ENCODE results near the gene PPIF.

PPIF gene

DNA sequence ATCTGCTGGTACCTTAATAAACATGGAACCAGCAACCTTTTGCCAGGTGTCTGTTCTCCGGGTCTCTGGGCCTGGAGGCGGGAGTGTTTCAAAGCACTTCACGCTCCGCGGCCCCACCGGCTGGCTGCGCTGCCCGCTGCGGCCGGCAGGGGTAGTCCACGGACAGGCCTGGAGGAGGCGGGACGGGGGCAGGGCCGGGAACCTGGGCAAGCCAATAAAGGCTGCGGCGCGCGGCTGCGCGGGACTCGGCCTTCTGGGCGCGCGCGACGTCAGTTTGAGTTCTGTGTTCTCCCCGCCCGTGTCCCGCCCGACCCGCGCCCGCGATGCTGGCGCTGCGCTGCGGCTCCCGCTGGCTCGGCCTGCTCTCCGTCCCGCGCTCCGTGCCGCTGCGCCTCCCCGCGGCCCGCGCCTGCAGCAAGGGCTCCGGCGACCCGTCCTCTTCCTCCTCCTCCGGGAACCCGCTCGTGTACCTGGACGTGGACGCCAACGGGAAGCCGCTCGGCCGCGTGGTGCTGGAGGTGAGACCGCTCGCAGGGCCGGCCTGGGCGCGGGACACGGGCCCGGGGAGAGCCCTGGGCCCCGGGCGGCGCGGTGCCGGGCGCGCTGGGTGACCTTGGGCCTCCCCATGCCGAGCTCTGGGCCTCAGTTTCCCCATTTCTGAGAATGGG lies at the start of gene PPIF:
Gene PPIF, plus strand, starts transcription at position 244 of the 668 bp plus-strand sequence. Its CDS starts 80 bp downstream, at position 324.
- Histone ChIP-seq H3K4me1 (ENCODE audit: insufficient read depth, low read length) (peaks cover 18% of the 10 kb centered on the region), H3K27me3 (ENCODE audit: insufficient read depth, low read length) (no peaks in the 10 kb centered on the region), H3K36me3 (ENCODE audit: insufficient read depth, low read length) (peaks cover 35% of the 10 kb centered on the region), H3K4me3 (ENCODE audit: low read length) (peak within 1 kb of the TSS; percentile 72), H2AFZ (ENCODE audit: low read depth, low read length) (peak within 1 kb of the TSS; percentile 80), H3K9me3 (ENCODE audit: low read length) (no peaks in the 10 kb centered on the region)

DNA sequence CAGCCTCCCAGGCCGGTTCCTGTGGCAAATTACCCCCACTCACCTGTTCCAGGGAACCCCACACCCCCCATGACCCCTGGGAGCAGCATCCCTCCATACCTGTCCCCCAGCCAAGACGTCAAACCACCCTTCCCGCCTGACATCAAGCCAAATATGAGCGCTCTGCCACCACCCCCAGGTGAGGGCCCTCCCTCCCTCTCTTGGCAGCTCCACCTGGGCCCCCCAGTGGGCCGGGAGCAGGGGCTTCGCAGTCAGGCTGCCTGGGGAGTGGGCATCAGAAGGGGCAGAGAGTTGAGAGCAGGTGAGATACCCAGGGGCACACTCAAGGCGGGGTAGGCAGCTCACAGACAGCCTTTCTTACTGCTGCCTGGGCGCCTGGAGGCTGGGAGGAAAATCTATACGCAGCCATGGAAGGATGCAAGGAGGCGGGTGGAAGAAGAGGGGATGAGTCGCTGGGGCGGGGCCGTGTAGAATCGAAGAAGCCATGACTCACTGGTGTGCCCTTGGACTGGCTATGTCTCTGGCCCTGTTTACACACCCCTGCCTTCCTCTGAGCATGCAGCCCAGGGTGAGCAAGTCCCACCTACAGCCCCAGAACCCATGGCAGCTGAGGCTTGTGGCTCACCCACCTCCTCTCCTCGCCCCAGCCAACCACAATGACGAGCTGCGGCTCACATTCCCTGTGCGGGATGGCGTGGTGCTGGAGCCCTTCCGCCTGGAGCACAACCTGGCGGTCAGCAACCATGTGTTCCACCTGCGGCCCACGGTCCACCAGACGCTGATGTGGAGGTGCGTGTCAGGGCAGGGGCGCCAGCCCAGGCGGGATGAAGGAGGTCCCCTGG lies 48.6 kb upstream of the PPIF start:
- H3K36me3 ChIP-seq (ENCODE audit: insufficient read depth, low read length): peaks cover 94% of the 10 kb centered on the region
- no peak overlapping the region for H3K4me3 ChIP-seq (ENCODE audit: low read length)
- H3K9me3 ChIP-seq (ENCODE audit: low read length): no peaks in the 10 kb centered on the region
- no peak overlapping the region for H2AFZ ChIP-seq (ENCODE audit: low read depth, low read length)
- no peaks in the 10 kb centered on the region for H3K27me3 ChIP-seq (ENCODE audit: insufficient read depth, low read length)
- no peaks in the 10 kb centered on the region for H3K4me1 ChIP-seq (ENCODE audit: insufficient read depth, low read length)

DNA sequence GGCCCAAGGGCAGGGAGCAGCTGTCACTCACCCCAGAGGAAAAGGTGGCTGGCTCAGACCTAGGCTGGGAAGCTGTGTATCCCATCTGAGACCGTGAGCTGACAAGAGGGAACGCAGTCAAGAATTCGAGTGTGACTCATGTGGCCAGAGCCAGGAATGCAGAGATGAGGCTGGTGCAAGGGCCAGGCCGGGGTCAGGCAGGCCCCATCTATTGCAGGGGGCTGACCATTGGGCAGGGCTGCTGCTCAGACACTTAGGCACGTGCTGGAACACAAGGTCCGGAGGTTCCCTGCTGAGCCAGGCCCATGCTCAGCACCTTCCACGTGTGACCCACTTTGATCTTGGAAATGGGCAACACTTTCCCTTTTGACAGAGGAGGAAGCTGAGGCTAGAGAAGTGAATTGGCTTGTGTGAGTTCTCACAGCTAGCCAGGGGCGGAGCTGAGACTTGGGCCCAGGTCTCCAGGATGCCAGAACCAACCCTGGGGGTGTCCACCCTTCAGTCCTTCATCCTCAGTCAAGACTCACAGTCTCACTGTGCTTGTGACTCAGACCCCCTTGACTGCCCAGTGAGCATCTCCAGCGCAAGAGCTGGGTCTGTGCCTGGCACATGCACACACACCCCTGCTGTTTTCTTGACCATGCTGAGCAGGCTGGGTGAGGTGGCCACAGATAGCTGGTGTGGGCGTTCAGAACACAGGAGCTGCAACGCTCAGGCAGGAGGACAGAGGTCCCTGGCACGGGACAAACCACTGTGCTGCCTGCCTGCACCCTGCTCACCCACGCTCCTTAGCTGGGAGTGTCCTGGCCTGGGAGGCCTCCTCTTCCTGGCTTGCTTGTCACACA lies 47.6 kb upstream of the PPIF start:
- Histone ChIP-seq H2AFZ (ENCODE audit: low read depth, low read length) (no peak overlapping the region), H3K4me3 (ENCODE audit: low read length) (no peak overlapping the region), H3K27me3 (ENCODE audit: insufficient read depth, low read length) (no peaks in the 10 kb centered on the region), H3K36me3 (ENCODE audit: insufficient read depth, low read length) (peaks cover 94% of the 10 kb centered on the region), H3K9me3 (ENCODE audit: low read length) (no peaks in the 10 kb centered on the region), H3K4me1 (ENCODE audit: insufficient read depth, low read length) (no peaks in the 10 kb centered on the region)

DNA sequence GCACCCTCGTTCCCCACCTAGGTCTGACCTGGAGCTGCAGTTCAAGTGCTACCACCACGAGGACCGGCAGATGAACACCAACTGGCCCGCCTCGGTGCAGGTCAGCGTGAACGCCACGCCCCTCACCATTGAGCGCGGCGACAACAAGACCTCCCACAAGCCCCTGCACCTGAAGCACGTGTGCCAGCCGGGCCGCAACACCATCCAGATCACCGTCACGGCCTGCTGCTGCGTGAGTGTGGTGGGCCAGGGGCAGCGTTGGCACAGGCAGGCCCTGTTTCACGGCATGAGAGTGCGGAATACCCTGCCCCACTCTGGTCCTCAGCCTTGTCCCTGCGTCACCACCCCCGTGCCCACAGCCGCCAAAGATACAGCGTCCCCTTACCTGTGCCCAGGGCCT lies 46.6 kb upstream of the PPIF start:
- Histone ChIP-seq H3K9me3 (ENCODE audit: low read length) (no peaks in the 10 kb centered on the region), H3K4me3 (ENCODE audit: low read length) (no peak overlapping the region), H3K27me3 (ENCODE audit: insufficient read depth, low read length) (no peaks in the 10 kb centered on the region), H2AFZ (ENCODE audit: low read depth, low read length) (no peak overlapping the region), H3K36me3 (ENCODE audit: insufficient read depth, low read length) (peaks cover 95% of the 10 kb centered on the region), H3K4me1 (ENCODE audit: insufficient read depth, low read length) (no peaks in the 10 kb centered on the region)

DNA sequence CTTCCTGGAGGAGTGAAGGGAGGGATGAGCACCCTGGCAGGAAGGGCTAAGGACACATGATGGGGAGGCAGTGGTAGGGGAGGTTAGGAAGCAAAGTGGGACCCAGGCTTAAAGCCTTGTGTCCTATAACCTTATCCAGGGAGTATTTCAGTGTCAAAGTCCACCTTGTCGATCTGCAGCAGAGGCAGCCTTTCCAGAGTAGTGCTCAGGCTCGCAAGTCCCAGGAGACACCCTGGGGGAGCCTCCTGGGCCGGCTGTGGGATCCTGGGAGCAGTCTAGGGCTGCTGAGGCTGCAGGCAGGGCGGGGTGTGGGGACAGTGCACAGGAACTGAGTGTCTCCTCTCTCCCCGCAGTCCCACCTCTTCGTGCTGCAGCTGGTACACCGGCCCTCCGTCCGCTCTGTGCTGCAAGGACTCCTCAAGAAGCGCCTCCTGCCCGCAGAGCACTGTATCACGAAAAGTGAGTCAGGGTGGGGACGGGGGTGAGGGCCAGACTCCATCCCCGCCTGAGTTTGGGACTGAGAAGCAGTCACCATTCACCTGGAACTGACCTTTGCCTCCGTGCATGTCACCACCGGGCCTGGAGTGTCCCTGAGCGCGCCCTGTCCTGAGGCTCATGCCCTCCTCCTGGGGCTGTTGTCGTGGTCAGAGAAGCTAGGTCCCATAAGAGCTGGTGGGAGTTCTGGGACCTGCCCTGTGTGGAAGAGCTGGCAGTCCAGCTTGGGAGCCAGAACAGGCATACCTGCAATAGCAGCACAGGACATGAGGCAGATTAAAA lies 45.3 kb upstream of the PPIF start:
- peaks cover 97% of the 10 kb centered on the region for H3K36me3 ChIP-seq (ENCODE audit: insufficient read depth, low read length)
- no peaks in the 10 kb centered on the region for H3K4me1 ChIP-seq (ENCODE audit: insufficient read depth, low read length)
- H3K4me3 ChIP-seq (ENCODE audit: low read length): no peak overlapping the region
- no peaks in the 10 kb centered on the region for H3K27me3 ChIP-seq (ENCODE audit: insufficient read depth, low read length)
- H2AFZ ChIP-seq (ENCODE audit: low read depth, low read length): no peak overlapping the region
- no peaks in the 10 kb centered on the region for H3K9me3 ChIP-seq (ENCODE audit: low read length)

DNA sequence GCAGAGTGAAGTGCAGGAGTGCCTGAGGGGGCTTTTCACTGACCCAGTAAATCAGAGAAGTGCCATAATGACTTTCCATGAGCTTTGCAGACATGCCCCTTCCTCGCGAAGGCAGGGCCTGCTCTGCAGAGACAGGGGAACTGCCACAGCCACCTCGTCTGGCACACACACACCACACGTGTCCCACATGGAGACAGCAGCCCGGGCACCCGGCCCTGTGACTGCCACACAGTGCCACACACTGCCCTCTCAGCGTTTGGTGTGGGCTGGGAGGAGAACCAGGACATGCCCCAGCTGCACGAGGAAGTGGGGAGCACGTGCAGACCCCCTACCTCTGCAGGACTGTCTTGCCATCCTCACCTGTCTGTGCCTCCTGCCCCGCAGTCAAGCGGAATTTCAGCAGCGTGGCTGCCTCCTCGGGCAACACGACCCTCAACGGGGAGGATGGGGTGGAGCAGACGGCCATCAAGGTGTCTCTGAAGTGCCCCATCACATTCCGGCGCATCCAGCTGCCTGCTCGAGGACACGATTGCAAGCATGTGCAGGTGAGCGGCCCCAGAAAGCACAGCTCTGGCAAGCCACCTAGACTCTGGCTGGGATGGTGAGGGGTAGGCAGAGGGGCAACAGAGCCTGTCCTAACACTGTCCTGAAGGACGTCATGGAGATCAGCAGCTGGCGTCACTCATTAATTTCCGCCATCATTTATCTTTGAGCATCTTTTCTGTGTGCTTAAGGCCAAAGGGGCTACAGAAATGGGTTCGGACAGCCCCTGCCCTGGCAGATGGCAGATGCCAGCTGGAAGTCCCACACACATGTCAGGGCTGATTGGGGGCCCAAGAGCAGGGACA lies 43.4 kb upstream of the PPIF start:
- Histone ChIP-seq H3K4me1 (ENCODE audit: insufficient read depth, low read length) (no peaks in the 10 kb centered on the region), H3K36me3 (ENCODE audit: insufficient read depth, low read length) (peaks cover 97% of the 10 kb centered on the region), H3K9me3 (ENCODE audit: low read length) (no peaks in the 10 kb centered on the region), H3K27me3 (ENCODE audit: insufficient read depth, low read length) (no peaks in the 10 kb centered on the region), H2AFZ (ENCODE audit: low read depth, low read length) (no peak overlapping the region), H3K4me3 (ENCODE audit: low read length) (no peak overlapping the region)

DNA sequence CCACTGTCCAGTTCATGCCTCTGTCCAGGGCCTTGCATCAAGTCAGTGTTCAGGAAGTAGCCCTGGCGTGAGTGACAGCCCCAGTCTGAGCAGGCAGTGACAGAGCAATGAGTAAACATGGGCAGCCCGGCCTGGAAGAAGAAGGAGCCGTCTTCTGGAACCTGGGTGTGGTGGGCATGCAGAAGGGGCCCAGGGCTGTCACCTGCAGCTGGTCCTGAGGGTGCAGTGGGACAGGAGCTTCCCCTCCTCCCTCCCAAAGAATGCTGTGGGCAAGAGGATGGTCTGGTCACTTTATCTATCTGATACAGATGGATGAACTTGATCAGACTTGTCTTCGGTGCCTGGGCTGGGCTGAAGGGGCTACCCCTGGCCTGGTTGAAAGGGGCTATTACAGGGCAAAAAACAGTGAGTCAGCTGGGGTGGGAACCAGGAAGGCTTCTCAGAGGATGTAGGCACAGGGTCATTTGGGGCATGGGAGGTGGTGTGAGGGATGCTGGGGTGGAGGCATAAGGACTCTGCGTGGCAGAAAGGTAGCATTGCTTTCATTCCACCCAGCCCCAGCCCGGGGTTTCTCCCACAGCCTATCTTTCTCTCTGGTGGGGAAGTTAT lies 42.7 kb upstream of the PPIF start:
- Histone ChIP-seq H3K36me3 (ENCODE audit: insufficient read depth, low read length) (peaks cover 97% of the 10 kb centered on the region), H3K9me3 (ENCODE audit: low read length) (no peaks in the 10 kb centered on the region), H3K4me3 (ENCODE audit: low read length) (no peak overlapping the region), H3K27me3 (ENCODE audit: insufficient read depth, low read length) (no peaks in the 10 kb centered on the region), H3K4me1 (ENCODE audit: insufficient read depth, low read length) (no peaks in the 10 kb centered on the region), H2AFZ (ENCODE audit: low read depth, low read length) (no peak overlapping the region)

DNA sequence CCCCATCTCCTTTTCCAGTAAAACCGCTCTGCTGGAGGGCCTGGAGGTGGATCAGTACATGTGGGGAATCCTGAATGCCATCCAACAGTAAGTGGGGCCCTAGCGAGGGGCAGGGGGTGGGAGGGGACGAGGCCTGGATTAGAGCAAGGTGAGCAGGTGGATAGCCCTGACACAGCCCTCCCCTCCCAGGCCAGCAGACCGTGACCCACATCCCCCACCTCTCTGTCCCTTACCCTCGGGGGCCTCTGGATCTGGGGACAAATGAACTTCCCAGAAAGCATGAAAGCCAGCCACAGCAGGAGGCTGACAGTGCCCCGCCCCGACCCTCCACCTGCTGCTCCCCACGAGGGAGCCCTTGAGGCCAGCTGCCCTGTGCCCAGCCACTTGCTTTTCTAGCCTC lies 41.8 kb upstream of the PPIF start:
- Histone ChIP-seq H3K4me3 (ENCODE audit: low read length) (no peak overlapping the region), H3K36me3 (ENCODE audit: insufficient read depth, low read length) (peaks cover 96% of the 10 kb centered on the region), H3K9me3 (ENCODE audit: low read length) (no peaks in the 10 kb centered on the region), H3K4me1 (ENCODE audit: insufficient read depth, low read length) (no peaks in the 10 kb centered on the region), H3K27me3 (ENCODE audit: insufficient read depth, low read length) (no peaks in the 10 kb centered on the region), H2AFZ (ENCODE audit: low read depth, low read length) (no peak overlapping the region)

DNA sequence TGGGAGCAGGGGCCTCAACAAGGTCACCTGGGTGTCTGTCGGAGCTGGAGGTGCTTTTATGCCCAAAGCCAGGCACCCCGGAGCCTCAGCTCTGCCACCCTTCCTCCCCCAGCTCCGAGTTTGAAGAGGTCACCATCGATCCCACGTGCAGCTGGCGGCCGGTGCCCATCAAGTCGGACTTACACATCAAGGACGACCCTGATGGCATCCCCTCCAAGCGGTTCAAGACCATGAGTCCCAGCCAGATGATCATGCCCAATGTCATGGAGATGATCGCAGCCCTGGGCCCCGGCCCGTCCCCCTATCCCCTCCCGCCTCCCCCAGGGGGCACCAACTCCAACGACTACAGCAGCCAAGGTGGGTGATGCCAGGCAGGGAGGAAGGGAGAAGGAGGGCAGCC lies 41.3 kb upstream of the PPIF start:
- peaks cover 95% of the 10 kb centered on the region for H3K36me3 ChIP-seq (ENCODE audit: insufficient read depth, low read length)
- H3K4me1 ChIP-seq (ENCODE audit: insufficient read depth, low read length): no peaks in the 10 kb centered on the region
- H3K4me3 ChIP-seq (ENCODE audit: low read length): no peak overlapping the region
- no peak overlapping the region for H2AFZ ChIP-seq (ENCODE audit: low read depth, low read length)
- no peaks in the 10 kb centered on the region for H3K27me3 ChIP-seq (ENCODE audit: insufficient read depth, low read length)
- no peaks in the 10 kb centered on the region for H3K9me3 ChIP-seq (ENCODE audit: low read length)

DNA sequence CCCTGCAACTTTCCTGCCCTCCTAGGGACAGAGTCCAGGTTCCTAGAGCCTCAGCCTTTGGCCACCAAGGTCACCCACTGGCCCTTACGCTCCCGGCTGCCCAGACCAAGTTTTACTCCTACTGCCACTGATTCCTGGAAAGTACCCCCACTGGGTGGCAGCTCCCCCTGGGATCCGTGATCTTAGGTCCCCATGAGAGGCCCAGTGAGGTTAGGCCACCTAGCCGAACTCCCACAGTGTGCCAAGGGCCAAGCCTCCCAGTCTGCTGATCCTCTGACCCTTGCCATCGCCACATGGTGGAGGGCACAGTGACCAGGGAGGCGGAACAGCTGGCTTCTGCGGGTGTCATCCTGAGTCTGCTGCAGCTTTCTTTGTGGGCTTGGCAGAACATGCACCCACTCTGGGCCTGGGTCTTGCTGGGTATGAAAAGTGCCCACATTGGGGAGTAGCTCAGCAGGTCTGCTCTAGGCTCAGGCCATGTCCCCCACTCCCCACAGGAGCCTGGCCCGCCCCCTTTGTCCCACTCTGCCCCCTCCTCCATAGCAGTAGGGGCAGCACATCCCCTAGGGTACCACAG lies 40.5 kb upstream of the PPIF start:
- no peaks in the 10 kb centered on the region for H3K4me1 ChIP-seq (ENCODE audit: insufficient read depth, low read length)
- no peaks in the 10 kb centered on the region for H3K27me3 ChIP-seq (ENCODE audit: insufficient read depth, low read length)
- no peaks in the 10 kb centered on the region for H3K9me3 ChIP-seq (ENCODE audit: low read length)
- H3K4me3 ChIP-seq (ENCODE audit: low read length): no peak overlapping the region
- no peak overlapping the region for H2AFZ ChIP-seq (ENCODE audit: low read depth, low read length)
- H3K36me3 ChIP-seq (ENCODE audit: insufficient read depth, low read length): peaks cover 94% of the 10 kb centered on the region

DNA sequence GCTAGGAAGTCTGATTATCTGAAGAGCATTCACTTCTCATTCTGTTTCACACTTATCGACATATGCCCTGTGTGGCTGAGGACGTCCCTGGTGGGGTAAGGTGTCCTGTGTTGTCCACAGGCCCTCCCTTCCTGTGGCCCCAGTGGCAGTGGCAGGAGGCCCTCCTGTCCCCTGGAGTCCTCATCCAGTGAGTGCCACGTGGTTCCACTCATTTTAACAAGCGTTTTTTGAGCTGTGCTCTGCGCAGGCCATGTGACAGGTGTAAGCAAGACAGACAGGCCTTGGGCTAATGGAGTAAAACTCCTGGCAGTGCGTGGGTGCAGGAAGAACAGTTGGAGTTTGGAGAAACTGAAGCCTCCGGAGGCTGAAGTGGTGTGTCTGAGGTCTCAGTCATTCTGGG lies 39.3 kb upstream of the PPIF start:
- Histone ChIP-seq H3K9me3 (ENCODE audit: low read length) (no peaks in the 10 kb centered on the region), H3K36me3 (ENCODE audit: insufficient read depth, low read length) (peaks cover 97% of the 10 kb centered on the region), H3K4me3 (ENCODE audit: low read length) (no peak overlapping the region)

More for the DNA sequence above, 39.3 kb upstream of the PPIF start:
- Histone ChIP-seq H2AFZ (ENCODE audit: low read depth, low read length) (no peak overlapping the region), H3K27me3 (ENCODE audit: insufficient read depth, low read length) (no peaks in the 10 kb centered on the region), H3K4me1 (ENCODE audit: insufficient read depth, low read length) (no peaks in the 10 kb centered on the region)
